GM12878 (cell line): ENCODE results near the gene ERAL1. TPM values are rescaled to one million over a fixed set of nuclear protein-coding genes. Genes with fewer than 3 reads are reported as not detected.

Source experiments
- ATAC-seq: fragments of 200-7000 bp; cut with Tn5 transposase; 3 replicates; pipeline ENCODE4 v1.9.1; 2020; ENCODE audit warnings: mild to moderate bottlenecking, moderate library complexity
- BruUV-seq: library from RNA; stranded (reverse); fragments of 400-500 nt; replicated peaks from 2 replicates; lab custom pipeline; 2021; lab: Mats Ljungman, UMichigan
- CTCF ChIA-PET: fragments of 300-600 bp; sonication (Branson Sonifier 250); formaldehyde crosslinking; extraction: SDS; loops from one replicate; lab custom pipeline; 2021; ENCODE audit warnings: inconsistent platforms; lab: Yijun Ruan, JAX
- POLR2A ChIA-PET: fragments of 350-600 bp; formaldehyde crosslinking; extraction: SDS; loops from one replicate; lab custom pipeline; 2021; ENCODE audit warnings: inconsistent platforms; lab: Charles Lee
- RAD21 ChIA-PET: fragments of 300-600 bp; sonication (Branson Sonifier 250); formaldehyde crosslinking; loops from one replicate; lab custom pipeline; 2023; ENCODE audit warnings: antibody characterized with exemption; ENCODE audit not compliant: unreplicated experiment; lab: Charles Lee
- SMC1A ChIA-PET: fragments of 300-600 bp; sonication (Branson Sonifier 250); formaldehyde crosslinking; loops from one replicate; lab custom pipeline; 2023; ENCODE audit not compliant: unreplicated experiment, uncharacterized antibody; lab: Charles Lee
- DNase-seq: peaks from one replicate; pipeline ENCODE4 v3.0.0-alpha.2; 2011; ENCODE audit warnings: low read depth, low spot score
- FAIRE-seq: peaks from 3 replicates; lab custom pipeline; 2011; peaks lifted over from hg19 to GRCh38; lab: Jason Lieb, UNC
- H2AFZ ChIP-seq: 2 replicates; pipeline ENCODE4 v1.6.0; 2011; ENCODE audit warnings: low read depth, low read length, control low read depth; ENCODE audit not compliant: control insufficient read depth
- H3K27ac ChIP-seq: 2 replicates; pipeline ENCODE4 v1.5.1; 2011; ENCODE audit warnings: control low read depth; ENCODE audit not compliant: control insufficient read depth, insufficient read depth
- H3K27me3 ChIP-seq, 2 experiments: replicated peaks in 1 of 2; 2 replicates each; pipeline versions ENCODE4 v1.6.0 to v1.6.1; 2011; ENCODE audit warnings: low read length in 1 of 2; ENCODE audit not compliant: control insufficient read depth in 2 of 2, insufficient read depth in 2 of 2
- H3K36me3 ChIP-seq, 2 experiments: 2 replicates each; pipeline ENCODE4 v1.5.1; 2011; ENCODE audit warnings: low read length in 1 of 2; ENCODE audit not compliant: control insufficient read depth in 2 of 2, insufficient read depth in 2 of 2
- H3K4me1 ChIP-seq: 2 replicates; pipeline ENCODE4 v1.6.1; 2011; ENCODE audit warnings: mild to moderate bottlenecking, low read length, moderate library complexity, mixed read lengths; ENCODE audit not compliant: control insufficient read depth, insufficient read depth
- H3K4me2 ChIP-seq: 2 replicates; pipeline ENCODE4 v1.6.0; 2011; ENCODE audit warnings: control low read depth; ENCODE audit not compliant: control insufficient read depth, insufficient read depth
- H3K4me3 ChIP-seq: fragments of 200-600 bp; sonication (generic); 2 replicates; pipeline ENCODE4 v1.5.1; 2016
- H3K79me2 ChIP-seq: 2 replicates; pipeline ENCODE4 v1.6.0; 2011; ENCODE audit warnings: low read length; ENCODE audit not compliant: control insufficient read depth, insufficient read depth
- H3K9ac ChIP-seq: 2 replicates; pipeline ENCODE4 v1.8.0; 2011; ENCODE audit warnings: low read length, control low read depth, mixed read lengths; ENCODE audit not compliant: control insufficient read depth, insufficient read depth
- H3K9me3 ChIP-seq: replicated peaks from 3 replicates; pipeline ENCODE4 v1.5.1; 2011; ENCODE audit warnings: mild to moderate bottlenecking, low read length; ENCODE audit not compliant: control insufficient read depth, insufficient read depth
- H4K20me1 ChIP-seq: 2 replicates; pipeline ENCODE4 v1.6.0; 2011; ENCODE audit not compliant: control insufficient read depth, insufficient read depth
- BRCA1 ChIP-seq: IDR thresholded peaks from 2 replicates; pipeline ENCODE4 v1.6.1; 2011; ENCODE audit warnings: low read depth, low read length, improper control_type of control experiment
- CHD1 ChIP-seq: IDR thresholded peaks from 2 replicates; pipeline ENCODE4 v1.6.1; 2012; ENCODE audit warnings: low read depth, low read length, improper control_type of control experiment
- CREB1 ChIP-seq: IDR thresholded peaks from 2 replicates; pipeline ENCODE4 v1.6.1; 2012; ENCODE audit warnings: low read depth, mild to moderate bottlenecking, inconsistent platforms
- DPF2 ChIP-seq: fragments of 450-650 bp; IDR thresholded peaks from 2 replicates; pipeline ENCODE4 v1.6.1; 2017; ENCODE audit warnings: mild to moderate bottlenecking
- HDAC6 ChIP-seq: fragments of 200-600 bp; sonication (generic); IDR thresholded peaks from one replicate; pipeline ENCODE4 v1.8.0; 2017; ENCODE audit warnings: antibody characterized with exemption; ENCODE audit not compliant: unreplicated experiment
- HSF1 ChIP-seq: fragments of 150-350 bp; IDR thresholded peaks from 2 replicates; pipeline ENCODE4 v1.6.1; 2014; ENCODE audit warnings: mild to moderate bottlenecking, low read depth, low read length
- IKZF2 ChIP-seq, 2 experiments: fragments of 450-650 bp; IDR thresholded peaks; 2 replicates each; pipeline ENCODE4 v1.6.1; 2017; ENCODE audit warnings: mild to moderate bottlenecking in 2 of 2, moderate library complexity in 2 of 2
- NR2C2 ChIP-seq: IDR thresholded peaks from 2 replicates; pipeline ENCODE4 v1.6.1; 2011; ENCODE audit warnings: borderline replicate concordance, low read depth; ENCODE audit not compliant: control insufficient read depth, insufficient read length
- PAX8 ChIP-seq: fragments of 450-650 bp; IDR thresholded peaks from 2 replicates; pipeline ENCODE4 v1.6.1; 2017; ENCODE audit warnings: mild to moderate bottlenecking, moderate library complexity
- SIX5 ChIP-seq: IDR thresholded peaks from 2 replicates; pipeline ENCODE4 v1.6.1; 2011; ENCODE audit warnings: mild to moderate bottlenecking, low read depth, low read length, moderate library complexity; ENCODE audit not compliant: severe bottlenecking
- SREBF1 ChIP-seq: IDR thresholded peaks from 2 replicates; pipeline ENCODE4 v1.6.1; 2012; ENCODE audit warnings: mild to moderate bottlenecking, low read length
- TCF3 ChIP-seq: IDR thresholded peaks from 2 replicates; pipeline ENCODE4 v1.6.1; 2012; ENCODE audit warnings: low read depth, mild to moderate bottlenecking, low read length, borderline replicate concordance; ENCODE audit not compliant: insufficient read depth
- WGBS: methylation state at CpG from one replicate; pipeline ENCODE4 v1.1.6; 2016; ENCODE audit warnings: low lambda C conversion rate; ENCODE audit not compliant: insufficient replicate concordance, insufficient coverage; ENCODE audit errors: missing lambda C conversion rate; 5-methylcytosine and 5-hydroxymethylcytosine counted together
- in situ Hi-C: fragments of 300-500 bp; cut with MboI; formaldehyde crosslinking; loops from 9 replicates; pipeline ENCODE4 v1.14.3; 2018; ENCODE audit warnings: mixed read lengths
- intact Hi-C: fragments of 100-400 bp; cut with micrococcal nuclease; formaldehyde crosslinking; loops from one replicate; pipeline ENCODE4 v1.14.2; 2022; ENCODE audit not compliant: unreplicated experiment
- polyA plus RNA-seq, 11 experiments: library from polyadenylated mRNA; depleted of rRNA in 4 of 11; unstranded in 6 of 11; stranded (reverse) in 5 of 11; fragments of >200 nt; fragmentation: Nextera tagmentation in 4 of 11; fragmentation: Illumina TruSeq in 1 of 11; extraction: Ambion mirVana in 4 of 11; extraction: Trizol in 1 of 11; gene quantifications; 1 replicate in 1 of 11; 2 replicates in 10 of 11; pipeline versions ENCODE4 v1.2.1 to v1.2.3, GENCODE V29; 2011 to 2016; ENCODE audit warnings: inconsistent platforms in 2 of 11, missing spikeins in 2 of 11, low read depth in 1 of 11
- total RNA-seq, 4 experiments: library from RNA; depleted of rRNA in 3 of 4; stranded (reverse); fragments of >200 nt in 3 of 4; fragmentation: Illumina TruSeq in 1 of 4; extraction: Trizol in 1 of 4; gene quantifications; 2 replicates each; pipeline versions ENCODE4 v1.2.1 to v1.2.3, GENCODE V29; 2013 to 2021
- TF ChIP-seq, protein P1 (sequence below): IDR thresholded peaks from 2 replicates; pipeline ENCODE4 v1.6.1; 2011; ENCODE audit warnings: low read depth, low read length, improper control_type of control experiment, borderline replicate concordance

The ERAL1 gene
- total and polyA plus RNA-seq, 10 of the 15 experiments (the other 5 are each of a cell fraction or from before 2014, with no cell fraction given) = 27.7 to 175 (median 104) TPM

- peaks cover 14% of the 10 kb centered on the region for H3K4me1 ChIP-seq
- DNase-seq = no peak
- H2AFZ ChIP-seq = no peak overlapping the region
- ChIA-PET SMC1A (interaction anchor here (0.6 kb wide), 1 partner anchor 14 kb away, joined by 3 read pairs; no protein-coding TSS in a partner anchor), POLR2A (no interaction called here), CTCF (no interaction called here), RAD21 (no interaction called here)
- in situ Hi-C loops = no loop called here
- no peak overlapping the region for H3K9ac ChIP-seq
- intact Hi-C loops = no loop called here
- TF ChIP-seq HSF1 (no peak), IKZF2 (IDR thresholded peaks at IDR 0.05) (no peak), BRCA1 (no peak), PAX8 (no peak), CHD1 (no peak), SREBF1 (no peak)
- no TSS peak for BruUV-seq
- no peak overlapping the region for H3K27ac ChIP-seq
- no peaks in the 10 kb centered on the region for H3K36me3 ChIP-seq
- no peak overlapping the region for H3K4me2 ChIP-seq
- 88% methylated on average over 7 of the region's 7 CpGs for WGBS
- FAIRE-seq = no peak
- H3K79me2 ChIP-seq = no peaks in the 10 kb centered on the region
- H3K27me3 ChIP-seq = no peaks in the 10 kb centered on the region
- no peaks in the 10 kb centered on the region for H3K9me3 ChIP-seq
- no peak overlapping the region for H3K4me3 ChIP-seq
- no peaks in the 10 kb centered on the region for H4K20me1 ChIP-seq
- no peak for ATAC-seq
Measured at GRCh38 chr17:28873839-28874238, 19.0 kb downstream of the ERAL1 start.

GRCh38 chr17:28874750-28875149 lies 19.9 kb downstream of the ERAL1 start:
- BruUV-seq = no TSS peak
- in situ Hi-C loops (loop anchor here (25.0 kb wide), 1 partner anchor 1387 kb away; no protein-coding TSS in a partner anchor), intact Hi-C loops (no loop called here)
- ChIA-PET CTCF (no interaction called here), POLR2A (no interaction called here), SMC1A (no interaction called here), RAD21 (interaction anchor here (0.5 kb wide), 1 partner anchor 18 kb away, joined by 3 read pairs; no protein-coding TSS in a partner anchor)
- H3K27me3 ChIP-seq = no peaks in the 10 kb centered on the region
- H3K79me2 ChIP-seq = no peaks in the 10 kb centered on the region
- 96% methylated on average over 3 of the region's 3 CpGs for WGBS
- no peaks in the 10 kb centered on the region for H3K9me3 ChIP-seq
- DNase-seq (no peak), ATAC-seq (no peak), FAIRE-seq (no peak)
- H3K4me2 ChIP-seq = no peak overlapping the region
- no peak overlapping the region for H3K27ac ChIP-seq
- peaks cover 14% of the 10 kb centered on the region for H3K4me1 ChIP-seq
- H4K20me1 ChIP-seq = no peaks in the 10 kb centered on the region
- H3K36me3 ChIP-seq = peaks cover 0 to 4% of the 10 kb centered on the region in 2 experiments; a peak in 2 of 4 replicates
- no peak overlapping the region for H2AFZ ChIP-seq
- no peak overlapping the region for H3K4me3 ChIP-seq
- no peak overlapping the region for H3K9ac ChIP-seq
- TF ChIP-seq, protein P1, sequence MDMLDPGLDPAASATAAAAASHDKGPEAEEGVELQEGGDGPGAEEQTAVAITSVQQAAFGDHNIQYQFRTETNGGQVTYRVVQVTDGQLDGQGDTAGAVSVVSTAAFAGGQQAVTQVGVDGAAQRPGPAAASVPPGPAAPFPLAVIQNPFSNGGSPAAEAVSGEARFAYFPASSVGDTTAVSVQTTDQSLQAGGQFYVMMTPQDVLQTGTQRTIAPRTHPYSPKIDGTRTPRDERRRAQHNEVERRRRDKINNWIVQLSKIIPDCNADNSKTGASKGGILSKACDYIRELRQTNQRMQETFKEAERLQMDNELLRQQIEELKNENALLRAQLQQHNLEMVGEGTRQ = no peak
- no peak for TF ChIP-seq TCF3
- no peak for TF ChIP-seq HDAC6
- no peak for TF ChIP-seq CREB1
- no peak for TF ChIP-seq DPF2
- TF ChIP-seq HSF1 = no peak
- no peak for TF ChIP-seq SIX5
- TF ChIP-seq NR2C2 = no peak
